Measurements from ENCODE around the gene SPEM3.

- no peak for TF ChIP-seq EZH2phosphoT487 (IDR thresholded peaks at IDR 0.05; ENCODE audit: borderline replicate concordance, low read depth, low read length)
- TF ChIP-seq, protein P1, sequence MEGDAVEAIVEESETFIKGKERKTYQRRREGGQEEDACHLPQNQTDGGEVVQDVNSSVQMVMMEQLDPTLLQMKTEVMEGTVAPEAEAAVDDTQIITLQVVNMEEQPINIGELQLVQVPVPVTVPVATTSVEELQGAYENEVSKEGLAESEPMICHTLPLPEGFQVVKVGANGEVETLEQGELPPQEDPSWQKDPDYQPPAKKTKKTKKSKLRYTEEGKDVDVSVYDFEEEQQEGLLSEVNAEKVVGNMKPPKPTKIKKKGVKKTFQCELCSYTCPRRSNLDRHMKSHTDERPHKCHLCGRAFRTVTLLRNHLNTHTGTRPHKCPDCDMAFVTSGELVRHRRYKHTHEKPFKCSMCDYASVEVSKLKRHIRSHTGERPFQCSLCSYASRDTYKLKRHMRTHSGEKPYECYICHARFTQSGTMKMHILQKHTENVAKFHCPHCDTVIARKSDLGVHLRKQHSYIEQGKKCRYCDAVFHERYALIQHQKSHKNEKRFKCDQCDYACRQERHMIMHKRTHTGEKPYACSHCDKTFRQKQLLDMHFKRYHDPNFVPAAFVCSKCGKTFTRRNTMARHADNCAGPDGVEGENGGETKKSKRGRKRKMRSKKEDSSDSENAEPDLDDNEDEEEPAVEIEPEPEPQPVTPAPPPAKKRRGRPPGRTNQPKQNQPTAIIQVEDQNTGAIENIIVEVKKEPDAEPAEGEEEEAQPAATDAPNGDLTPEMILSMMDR (conservative IDR thresholded peaks at IDR 0.05; ENCODE audit: low read length): no peak
Observed at GRCh38 chr17:7478276-7479212, 49.9 kb downstream of the SPEM3 start.
